GM23248 (cell line): ENCODE results near the gene SURF1. TPM values are rescaled to one million over a fixed set of nuclear protein-coding genes. Genes with fewer than 3 reads are reported as not detected.

Source experiments
- DNase-seq: peaks from one replicate; pipeline ENCODE4 v3.0.0-alpha.2; 2015
- H2AFZ ChIP-seq: fragments of 200-600 bp; sonication (generic); 2 replicates; pipeline ENCODE4 v1.6.1; 2016; ENCODE audit warnings: antibody characterized with exemption
- H3F3A ChIP-seq: fragments of 200-600 bp; sonication (generic); 2 replicates; pipeline ENCODE4 v1.6.1; 2016; ENCODE audit warnings: mild to moderate bottlenecking, antibody characterized with exemption, mixed run types; ENCODE audit not compliant: insufficient read depth
- H3K27ac ChIP-seq: fragments of 200-600 bp; sonication (generic); 2 replicates; pipeline ENCODE4 v1.5.1; 2016; ENCODE audit warnings: mild to moderate bottlenecking
- H3K27me3 ChIP-seq: fragments of 200-600 bp; sonication (generic); replicated peaks from 2 replicates; pipeline ENCODE4 v1.6.1; 2016; ENCODE audit warnings: mild to moderate bottlenecking; ENCODE audit not compliant: insufficient read depth
- H3K36me3 ChIP-seq: fragments of 200-600 bp; sonication (generic); 2 replicates; pipeline ENCODE4 v1.6.1; 2016; ENCODE audit warnings: low read depth, mild to moderate bottlenecking
- H3K4me1 ChIP-seq: fragments of 200-600 bp; sonication (generic); 2 replicates; pipeline ENCODE4 v1.6.1; 2016; ENCODE audit warnings: mild to moderate bottlenecking; ENCODE audit not compliant: insufficient read depth
- H3K4me2 ChIP-seq: fragments of 200-600 bp; sonication (generic); one replicate; pipeline ENCODE4 v1.6.1; 2016; ENCODE audit warnings: mild to moderate bottlenecking; ENCODE audit not compliant: unreplicated experiment
- H3K4me3 ChIP-seq: fragments of 200-600 bp; sonication (generic); 2 replicates; pipeline ENCODE4 v1.5.1; 2016; ENCODE audit warnings: mild to moderate bottlenecking
- H3K79me2 ChIP-seq: fragments of 200-600 bp; sonication (generic); 2 replicates; pipeline ENCODE4 v1.6.1; 2016; ENCODE audit warnings: mild to moderate bottlenecking; ENCODE audit not compliant: insufficient read depth
- H3K9ac ChIP-seq: fragments of 200-600 bp; sonication (generic); 2 replicates; pipeline ENCODE4 v1.6.1; 2016; ENCODE audit warnings: mild to moderate bottlenecking
- H3K9me2 ChIP-seq: fragments of 200-600 bp; sonication (generic); 2 replicates; pipeline ENCODE4 v1.6.1; 2016; ENCODE audit warnings: mixed run types, mild to moderate bottlenecking, moderate library complexity; ENCODE audit not compliant: insufficient read depth
- H3K9me3 ChIP-seq: fragments of 200-600 bp; sonication (generic); one replicate; pipeline ENCODE4 v1.6.1; 2017; ENCODE audit warnings: low read depth
- H4K20me1 ChIP-seq: fragments of 200-600 bp; sonication (generic); 2 replicates; pipeline ENCODE4 v1.6.0; 2016; ENCODE audit not compliant: insufficient read depth
- EZH2 ChIP-seq: fragments of 200-600 bp; sonication (generic); IDR thresholded peaks from 2 replicates; pipeline ENCODE4 v1.6.1; 2018; ENCODE audit warnings: antibody characterized with exemption, mild to moderate bottlenecking; ENCODE audit not compliant: insufficient read depth, poor library complexity, severe bottlenecking
- EZH2phosphoT487 ChIP-seq: fragments of 200-600 bp; sonication (generic); IDR thresholded peaks from 2 replicates; pipeline ENCODE4 v1.6.1; 2018; ENCODE audit warnings: antibody characterized with exemption, moderate library complexity, mild to moderate bottlenecking, low read depth; ENCODE audit not compliant: insufficient read depth
- WGBS, 2 experiments: methylation state at CpG; one replicate each; pipeline ENCODE4 v1.1.6; 2015 to 2017; ENCODE audit warnings: low lambda C conversion rate in 2 of 2, low coverage in 1 of 2; ENCODE audit errors: missing lambda C conversion rate in 2 of 2; 5-methylcytosine and 5-hydroxymethylcytosine counted together
- in situ Hi-C: fragments of 300-500 bp; cut with MboI; formaldehyde crosslinking; loops from 2 replicates; pipeline ENCODE4 v1.15.0; 2020
- polyA plus RNA-seq: library from polyadenylated mRNA; unstranded; fragments of >200 nt; fragmentation: Nextera tagmentation; extraction: Ambion mirVana; gene quantifications from 2 replicates; pipeline ENCODE4 v1.2.1, GENCODE V29; 2016
- total RNA-seq: library from RNA; depleted of rRNA; stranded (reverse); fragments of >200 nt; shearing (Covaris generic); gene quantifications from 2 replicates; pipeline ENCODE4 v1.2.3, GENCODE V29; 2014

The SURF1 gene
- total and polyA plus RNA-seq, 2 experiments from 2014 or later: 29.1 to 57.4 TPM

- H4K20me1 ChIP-seq: peaks cover 66% of the 10 kb centered on the region
- peak overlapping the region; percentile 17 for H3K4me2 ChIP-seq
- no peaks in the 10 kb centered on the region for H3K9me2 ChIP-seq
- H3K36me3 ChIP-seq: peaks cover 22% of the 10 kb centered on the region
- H3K4me1 ChIP-seq: peaks cover 56% of the 10 kb centered on the region
- peaks cover 95% of the 10 kb centered on the region for H3K79me2 ChIP-seq
- H3K9me3 ChIP-seq: no peaks in the 10 kb centered on the region
- peak overlapping the region; percentile 38 for H3K9ac ChIP-seq
- peaks cover 40% of the 10 kb centered on the region for H3F3A ChIP-seq
- no peak overlapping the region for H2AFZ ChIP-seq
- TF ChIP-seq EZH2 (no peak), EZH2phosphoT487 (no peak)
- 66 to 69% methylated on average over 12 of the region's 12 CpGs for WGBS, 2 experiments
- in situ Hi-C loops: no loop called here
- peak overlapping the region; percentile 93 for H3K27ac ChIP-seq
- 0 out of 2 replicates have a peak overlapping the region, but pooled peaks have one; percentile 11 for H3K4me3 ChIP-seq
- DNase-seq: peak; percentile 47
- H3K27me3 ChIP-seq: no peaks in the 10 kb centered on the region
These were observed 15.0 kb upstream of the SURF1 start for GRCh38 chr9:133371261-133371711.

GRCh38 chr9:133370685-133371084 is 14.4 kb upstream of the SURF1 start:
- peaks cover 56% of the 10 kb centered on the region for H3K4me1 ChIP-seq
- H3K27me3 ChIP-seq: no peaks in the 10 kb centered on the region
- no peak overlapping the region for H2AFZ ChIP-seq
- H3K9me3 ChIP-seq: no peaks in the 10 kb centered on the region
- H3F3A ChIP-seq: peaks cover 40% of the 10 kb centered on the region
- no peak overlapping the region for H3K27ac ChIP-seq
- H3K9me2 ChIP-seq: no peaks in the 10 kb centered on the region
- DNase-seq: no peak
- no peak overlapping the region for H3K4me2 ChIP-seq
- peaks cover 70% of the 10 kb centered on the region for H4K20me1 ChIP-seq
- WGBS, 2 experiments: 64% methylated on average over 9 of the region's 9 CpGs
- TF ChIP-seq EZH2phosphoT487: no peak
- TF ChIP-seq EZH2: no peak
- in situ Hi-C loops: no loop called here
- H3K36me3 ChIP-seq: peaks cover 28% of the 10 kb centered on the region
- no peak overlapping the region for H3K9ac ChIP-seq
- H3K4me3 ChIP-seq: no peak overlapping the region
- peaks cover 100% of the 10 kb centered on the region for H3K79me2 ChIP-seq

DNA sequence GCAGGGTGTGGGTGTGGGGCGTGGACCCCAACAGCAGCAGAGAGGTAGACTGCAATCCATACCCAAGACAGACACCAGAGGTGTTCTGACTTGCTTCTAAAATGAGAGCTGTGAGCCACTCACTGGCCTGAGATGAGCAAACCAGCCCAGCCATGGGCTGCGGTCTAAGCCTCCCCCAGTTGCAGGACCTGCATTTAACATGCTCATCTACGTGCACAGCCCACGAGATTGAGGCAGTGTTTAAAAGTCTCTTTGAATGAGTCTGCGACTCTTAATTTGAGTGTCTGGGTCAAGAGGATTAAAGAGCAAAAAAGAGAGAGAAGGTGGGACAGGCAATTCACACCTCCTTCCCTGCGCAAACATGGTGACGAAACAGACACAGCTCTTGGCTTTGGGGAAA is 13.6 kb upstream of the SURF1 start:
- TF ChIP-seq EZH2: no peak
- TF ChIP-seq EZH2phosphoT487: no peak
- no peaks in the 10 kb centered on the region for H3K9me2 ChIP-seq
- H3K4me3 ChIP-seq: no peak overlapping the region
- no peak overlapping the region for H2AFZ ChIP-seq
- no peak for DNase-seq
- H3K36me3 ChIP-seq: peaks cover 33% of the 10 kb centered on the region
- H3K4me1 ChIP-seq: peaks cover 56% of the 10 kb centered on the region
- H3F3A ChIP-seq: peaks cover 42% of the 10 kb centered on the region
- H3K4me2 ChIP-seq: no peak overlapping the region
- WGBS, 2 experiments: 81 to 85% methylated on average over 7 of the region's 7 CpGs
- peaks cover 72% of the 10 kb centered on the region for H4K20me1 ChIP-seq
- peaks cover 100% of the 10 kb centered on the region for H3K79me2 ChIP-seq
- H3K27me3 ChIP-seq: no peaks in the 10 kb centered on the region
- H3K27ac ChIP-seq: peak overlapping the region; percentile 0; the same call in 1 of the 2 replicates
- H3K9me3 ChIP-seq: no peaks in the 10 kb centered on the region
- H3K9ac ChIP-seq: no peak overlapping the region
- in situ Hi-C loops: no loop called here

- Histone ChIP-seq H3K9me2 (no peaks in the 10 kb centered on the region), H3K27me3 (no peaks in the 10 kb centered on the region), H3K27ac (peak overlapping the region; percentile 0; the same call in 1 of the 2 replicates), H3K9ac (peak overlapping the region; percentile 28), H3K36me3 (peaks cover 33% of the 10 kb centered on the region), H3K4me3 (no peak overlapping the region), H3F3A (peaks cover 36% of the 10 kb centered on the region), H3K4me2 (no peak overlapping the region), H3K9me3 (no peaks in the 10 kb centered on the region), H3K79me2 (peaks cover 100% of the 10 kb centered on the region), H3K4me1 (peaks cover 56% of the 10 kb centered on the region), H4K20me1 (peaks cover 72% of the 10 kb centered on the region), H2AFZ (no peak overlapping the region)
- in situ Hi-C loops: no loop called here
- TF ChIP-seq EZH2 (no peak), EZH2phosphoT487 (no peak)
- 69 to 71% methylated on average over 6 of the region's 6 CpGs for WGBS, 2 experiments
- no peak for DNase-seq
These were observed 13.1 kb upstream of the SURF1 start for GRCh38 chr9:133369422-133369821.
